Activated CD8-positive, alpha-beta memory T cell treated with anti-CD3 and anti-CD28 coated beads, Interleukin-2, amount 50 U/mL, for 1 hour (primary cell): Measurements from ENCODE around the gene PNPLA7.
A peak's percentile ranks its signal among the peaks of the same experiment; 100 is the strongest.

Experiments used
- DNase-seq: peaks from one replicate; pipeline ENCODE4 v3.0.0-alpha.2; 2020; ENCODE audit errors: extremely low read depth

The PNPLA7 gene

DNA sequence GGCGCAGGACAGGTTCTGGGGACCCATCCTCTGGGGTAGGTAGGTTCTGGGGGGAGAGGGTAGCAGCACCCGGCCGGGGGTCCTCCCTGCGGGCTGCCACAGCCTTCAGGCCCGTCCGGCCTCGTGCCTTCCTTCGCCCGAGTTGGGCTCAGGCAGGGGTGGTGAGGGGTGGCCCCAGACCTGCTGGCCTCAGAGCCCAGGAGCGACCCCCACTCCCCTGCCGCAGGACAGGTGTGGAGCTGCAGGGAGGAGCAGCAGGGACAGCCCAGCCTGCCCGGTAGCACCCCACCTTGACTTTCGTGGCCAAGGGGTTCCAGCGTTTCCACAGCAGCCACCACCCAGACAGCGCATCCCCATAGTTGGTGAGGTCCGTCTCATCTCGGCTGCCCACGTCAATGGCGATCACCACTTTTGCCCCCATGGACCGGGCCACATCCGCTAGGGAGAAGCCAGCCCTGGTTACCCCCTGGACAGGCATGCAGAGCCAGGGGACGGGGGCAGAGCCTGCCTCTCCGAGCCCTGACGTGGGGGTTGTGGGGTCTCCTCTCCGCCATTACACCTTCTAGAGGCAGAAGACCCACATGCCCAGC lies 87.7 kb downstream of the PNPLA7 start:
- no peak for DNase-seq

DNA sequence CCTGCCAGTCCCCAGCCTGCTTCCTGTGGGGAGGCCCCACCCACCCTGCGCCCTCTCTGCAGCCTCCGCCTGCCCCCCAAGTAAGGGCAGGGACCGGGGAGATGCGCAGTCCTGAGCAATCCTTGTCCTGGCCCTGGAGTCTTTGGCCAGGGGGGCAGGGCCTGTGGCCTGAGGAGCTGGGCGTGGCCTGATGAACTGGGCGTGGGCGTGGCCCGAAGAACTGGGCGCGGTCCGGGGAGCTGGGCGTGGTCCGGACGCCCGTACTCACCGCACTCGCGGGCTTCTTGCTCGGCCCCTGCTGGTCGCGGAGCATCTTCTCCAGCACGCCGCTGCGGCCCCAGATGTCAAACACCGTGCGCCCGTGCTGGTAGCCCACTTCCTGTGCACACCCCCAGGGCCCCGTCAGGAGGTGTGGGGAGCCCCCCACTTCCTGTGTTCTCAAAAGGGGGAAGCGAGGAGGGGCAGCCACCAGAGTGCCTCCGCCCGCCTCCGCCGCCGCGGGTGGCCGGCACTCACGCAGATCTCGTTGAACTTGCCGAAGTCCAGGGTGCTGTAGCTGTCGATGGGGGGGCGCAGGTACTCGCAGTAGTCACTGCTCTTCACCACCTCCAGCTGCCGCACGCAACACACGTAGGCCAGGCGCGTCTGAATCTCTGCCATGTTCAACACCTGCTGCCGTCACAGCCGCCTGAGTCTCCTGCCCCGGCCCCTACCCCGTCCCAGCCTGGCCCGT lies 88.4 kb downstream of the PNPLA7 start:
- DNase-seq: peak; percentile 81

DNA sequence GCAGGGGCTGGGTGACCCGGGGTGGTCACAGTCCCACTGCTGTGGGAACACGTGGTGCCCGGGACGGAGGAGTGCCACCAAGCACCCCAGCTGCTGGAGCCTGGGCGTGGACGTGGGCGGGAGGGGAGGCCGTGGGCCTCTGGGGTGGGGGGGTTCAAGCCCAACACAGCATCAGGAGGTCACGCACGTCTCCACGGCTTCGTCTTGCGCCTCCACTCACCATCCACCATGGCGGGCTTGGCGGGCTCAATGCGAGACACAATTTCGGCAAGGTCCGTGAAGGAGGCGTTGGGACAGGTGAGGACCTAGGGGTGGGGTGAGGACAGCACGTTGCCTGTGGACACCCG lies 88.9 kb downstream of the PNPLA7 start:
- no peak for DNase-seq

DNA sequence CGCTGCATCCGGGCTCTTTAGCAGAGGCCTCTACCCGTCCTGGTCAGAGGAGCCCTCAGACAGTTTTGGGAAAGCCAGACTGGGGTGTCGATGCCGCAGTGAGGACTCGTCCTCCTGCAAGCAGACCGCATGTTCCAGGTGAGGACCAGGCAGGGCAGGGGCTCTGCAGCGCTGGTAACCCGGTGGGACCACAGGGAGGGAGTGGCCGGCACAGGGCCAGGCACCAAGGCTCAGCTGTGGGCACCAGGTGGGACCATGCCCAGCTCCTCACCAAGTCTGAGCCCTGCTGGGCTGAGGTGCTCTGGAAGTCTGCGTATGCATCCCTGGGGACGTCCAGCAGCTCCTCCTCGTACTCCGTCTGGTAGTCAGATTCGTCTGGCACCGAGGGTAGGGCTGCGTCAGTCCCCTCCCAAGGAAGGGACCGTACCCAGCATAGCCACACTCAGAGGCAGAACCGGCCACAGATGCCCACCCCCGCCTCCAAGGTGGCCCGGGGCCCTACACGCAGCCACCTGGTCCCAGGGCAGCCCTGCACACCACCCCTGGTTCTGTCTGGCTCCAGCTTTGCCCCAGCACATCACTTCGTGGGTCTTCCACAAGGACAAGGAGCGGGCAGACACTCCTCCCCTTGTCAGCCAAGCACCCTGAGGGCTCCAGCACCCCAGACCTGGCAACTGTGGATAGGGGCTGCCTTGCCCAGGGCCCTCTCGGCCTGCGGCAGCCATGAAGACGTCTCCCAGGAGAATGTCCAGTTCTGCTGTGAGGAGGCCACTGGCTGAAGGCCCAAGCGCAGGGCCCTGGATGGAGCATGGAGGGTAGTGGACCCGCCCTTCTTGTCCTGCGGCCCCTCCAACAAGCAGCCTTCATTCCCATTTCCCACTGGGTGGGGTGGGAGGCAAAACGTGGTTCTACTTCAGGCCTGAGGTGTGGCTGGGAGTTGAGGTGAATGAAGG lies 89.6 kb downstream of the PNPLA7 start:
- DNase-seq: no peak

DNA sequence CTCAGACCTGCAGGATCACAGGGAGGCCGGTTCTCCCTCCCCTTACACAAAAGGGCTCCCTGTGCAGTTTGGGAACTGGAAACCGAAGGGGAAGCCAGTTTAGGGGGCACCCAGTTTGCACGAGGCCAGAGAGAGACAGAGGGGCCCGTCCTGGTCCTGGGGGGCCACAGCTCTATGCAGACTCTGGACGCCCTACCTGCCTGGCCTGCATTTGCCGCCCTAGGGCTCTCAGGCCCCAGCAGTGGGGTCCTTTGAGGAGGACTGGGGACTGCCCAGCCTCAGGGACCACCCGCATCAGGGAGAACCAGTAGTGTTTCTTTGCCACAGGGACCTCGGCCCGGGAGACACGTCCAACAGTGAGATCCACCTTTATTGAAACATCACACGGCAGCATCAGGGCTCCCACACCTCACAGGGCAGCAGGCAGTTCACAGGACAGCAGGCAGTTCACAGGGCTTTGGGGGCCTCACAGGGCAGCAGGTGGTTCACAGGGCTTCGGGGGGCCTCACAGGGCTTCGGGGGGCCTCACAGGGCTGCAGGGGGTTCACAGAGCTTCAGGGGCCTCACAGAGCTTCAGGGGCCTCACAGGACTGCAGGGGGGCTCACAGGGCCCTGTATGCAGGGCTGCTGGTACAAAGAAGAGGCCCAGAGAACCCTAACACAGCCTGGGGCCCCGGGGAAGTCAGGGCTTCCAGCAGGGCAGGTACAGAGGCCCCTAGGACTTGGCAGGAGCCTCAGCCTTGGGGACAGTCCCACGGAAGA lies 90.4 kb downstream of the PNPLA7 start:
- DNase-seq: no peak

DNA sequence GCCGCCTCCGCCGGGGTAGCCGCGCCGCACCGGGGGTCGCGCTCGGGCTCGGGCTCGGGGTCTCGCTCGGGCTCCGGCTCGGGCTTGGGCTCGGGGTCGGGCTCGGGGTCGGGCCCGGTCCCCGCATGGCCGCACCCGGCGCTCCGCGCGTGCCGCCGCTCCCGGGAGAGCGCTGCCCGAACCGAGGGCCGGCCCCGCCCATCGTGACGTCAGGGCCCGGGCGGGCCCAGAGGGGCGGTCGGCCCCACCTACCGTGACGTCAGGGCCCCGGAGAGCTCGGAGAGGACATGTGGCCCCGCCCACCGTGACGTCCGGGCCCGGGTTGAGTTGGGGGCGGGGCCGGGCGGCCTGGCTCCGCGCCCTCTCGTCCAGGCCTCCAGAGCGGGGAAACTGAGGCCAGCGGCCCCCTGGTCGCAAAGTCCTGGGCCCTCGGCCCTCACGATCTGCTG lies 91.0 kb downstream of the PNPLA7 start, which contains the start of gene NSMF:
Gene NSMF (minus strand): TSS at position 183 of the 449 bp plus-strand sequence. CDS start 232 bp downstream, outside the sequence.
- DNase-seq: peak; percentile 83

DNA sequence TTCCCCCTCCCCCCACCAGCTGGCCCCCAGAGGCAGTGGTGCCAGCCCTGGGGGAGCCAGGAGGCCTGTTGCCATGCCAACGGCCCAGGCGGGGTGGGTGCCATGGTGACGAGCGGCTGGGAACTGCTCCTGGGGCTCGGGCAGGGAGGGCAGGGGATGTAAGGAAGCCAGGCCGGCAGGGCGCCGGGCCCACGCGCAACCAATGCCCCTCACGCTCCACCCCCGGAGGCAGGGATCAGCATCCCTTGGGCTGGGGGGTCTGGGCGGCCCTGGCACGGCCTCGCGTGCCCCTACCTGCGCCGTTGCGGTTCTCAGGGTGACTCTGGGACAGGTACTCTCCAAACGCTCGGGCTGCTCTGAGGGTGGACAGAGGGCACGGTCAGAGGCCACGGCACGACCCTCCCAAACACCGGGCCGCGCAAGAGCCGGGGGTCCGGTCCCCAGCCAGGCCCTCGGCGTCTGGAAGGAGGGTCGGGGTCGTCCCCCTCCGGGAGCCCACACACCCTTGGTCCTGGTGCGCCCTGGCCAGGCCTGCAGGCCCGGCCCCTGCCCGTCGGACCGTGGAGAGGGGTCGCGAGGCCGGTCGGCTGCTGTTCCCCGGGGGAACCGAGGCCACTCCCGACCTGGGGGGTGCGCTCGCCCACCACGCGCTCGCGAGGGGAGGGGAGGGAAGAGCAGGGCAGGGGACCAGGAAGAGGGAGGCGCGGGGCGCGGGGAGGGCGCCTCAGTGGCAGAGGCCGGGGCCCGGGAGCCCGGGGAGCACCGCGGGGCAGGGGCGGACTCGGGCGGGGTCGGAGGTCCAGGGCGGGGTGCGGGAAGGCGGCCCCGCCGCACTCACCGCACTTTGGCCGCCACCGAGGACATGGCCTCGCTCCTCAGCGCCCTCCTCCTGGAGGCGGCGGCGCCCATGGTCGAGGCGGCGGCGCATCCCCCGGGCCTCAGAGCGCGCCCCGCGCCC lies 91.7 kb downstream of the PNPLA7 start:
- no peak for DNase-seq

DNA sequence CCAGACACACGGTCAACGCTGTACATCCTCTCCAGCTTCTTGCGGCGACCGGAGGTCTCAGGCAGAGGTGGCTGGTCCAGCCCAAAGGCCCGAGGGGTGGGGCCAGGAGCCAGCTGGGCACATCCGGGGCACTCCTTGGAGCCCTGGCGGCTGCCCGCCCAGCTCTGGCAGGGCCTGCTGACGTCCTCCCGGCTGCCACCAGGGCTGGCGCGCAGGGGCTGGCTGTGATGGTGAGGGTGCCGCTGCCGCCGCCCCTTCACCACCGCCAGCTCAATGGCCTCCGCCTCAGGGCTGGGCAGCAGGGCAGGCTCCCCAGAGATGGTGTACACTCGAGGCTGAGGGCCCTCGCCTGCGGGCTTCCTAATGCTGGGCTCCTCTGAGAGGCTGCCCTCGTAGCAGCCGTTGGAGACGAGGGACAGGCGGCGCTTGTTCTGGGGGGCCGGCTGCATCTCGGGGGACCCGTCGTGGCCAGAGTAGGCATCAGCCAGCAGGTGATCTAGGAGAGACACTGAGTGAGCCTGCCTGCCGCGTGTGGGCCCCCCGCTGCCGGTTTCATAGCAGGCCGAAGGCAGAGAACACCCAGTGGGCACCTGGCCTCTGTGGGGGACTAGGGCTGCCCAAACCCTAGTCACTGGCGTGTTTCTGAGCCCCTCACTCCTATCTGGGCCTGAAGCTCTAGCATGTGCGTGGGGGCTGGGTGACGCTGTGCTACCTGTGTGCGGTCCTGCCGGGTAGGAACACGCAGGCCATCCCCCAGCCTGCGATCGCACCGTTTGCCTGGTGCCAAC lies 92.6 kb downstream of the PNPLA7 start:
- DNase-seq: no peak

DNA sequence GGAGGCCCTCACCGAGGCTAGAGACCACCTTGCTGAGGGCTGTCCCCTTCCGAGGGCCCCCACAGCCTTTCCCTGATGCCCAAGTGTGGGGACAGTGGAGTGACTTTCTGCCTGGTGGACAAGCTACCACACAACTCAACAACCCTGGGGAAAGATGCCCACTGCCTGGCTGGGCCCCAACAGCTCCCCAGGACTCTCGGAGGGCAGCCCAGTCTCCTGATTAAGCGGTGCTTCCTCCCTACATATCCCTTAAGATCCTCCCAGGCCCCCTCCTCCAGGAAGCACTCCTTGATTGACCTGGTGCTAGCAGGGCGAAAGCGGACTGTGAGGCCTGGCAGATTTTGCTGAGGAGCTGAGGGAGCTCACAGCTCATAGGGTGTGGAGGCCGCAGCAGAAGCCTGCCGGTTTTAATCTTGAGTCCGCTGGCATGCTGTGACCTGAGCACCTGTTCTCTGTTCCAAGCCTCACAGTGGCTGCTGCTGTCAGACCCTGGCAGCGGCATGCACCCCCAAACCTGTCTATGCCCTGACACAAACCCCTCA lies 93.3 kb downstream of the PNPLA7 start:
- no peak for DNase-seq

DNA sequence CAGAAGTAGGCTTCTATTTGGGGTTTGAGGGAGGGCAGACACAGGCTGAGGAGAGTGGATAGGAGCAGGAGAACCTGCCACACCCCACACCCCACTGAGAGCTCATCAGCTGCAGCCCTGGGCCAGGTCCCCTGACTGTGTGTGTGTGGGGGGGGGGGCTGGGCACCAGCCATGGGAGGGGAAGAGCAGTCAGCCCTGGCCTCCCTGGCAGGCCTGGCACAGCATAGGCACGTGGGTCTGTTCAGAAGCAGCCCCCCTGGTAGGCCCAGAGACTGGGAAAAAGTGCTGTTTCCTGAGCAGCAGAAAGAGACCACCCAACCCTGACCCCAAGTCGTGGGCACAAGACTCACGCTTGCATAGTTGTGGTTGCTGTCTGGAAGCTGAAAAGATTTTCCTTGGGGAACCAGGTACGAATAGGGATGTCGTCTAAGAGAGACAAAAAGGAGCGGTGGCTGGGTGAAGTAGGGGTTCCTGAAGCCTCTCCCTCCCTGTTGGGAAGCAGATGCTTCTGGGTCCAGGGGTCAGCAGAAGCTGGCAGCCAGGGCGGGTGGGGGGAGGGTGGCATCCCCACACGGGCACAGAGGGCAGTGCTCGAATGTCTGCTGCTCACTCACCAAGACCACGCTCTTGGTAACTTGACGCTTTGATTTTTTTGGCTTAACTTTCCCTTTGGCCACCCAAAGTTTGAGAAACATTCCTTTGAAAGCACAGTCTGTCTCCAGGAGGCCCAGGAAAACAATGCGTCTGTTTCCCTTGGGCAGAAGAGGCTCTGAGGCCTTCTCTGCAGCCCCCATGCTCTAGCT lies 93.9 kb downstream of the PNPLA7 start:
- DNase-seq: no peak

DNA sequence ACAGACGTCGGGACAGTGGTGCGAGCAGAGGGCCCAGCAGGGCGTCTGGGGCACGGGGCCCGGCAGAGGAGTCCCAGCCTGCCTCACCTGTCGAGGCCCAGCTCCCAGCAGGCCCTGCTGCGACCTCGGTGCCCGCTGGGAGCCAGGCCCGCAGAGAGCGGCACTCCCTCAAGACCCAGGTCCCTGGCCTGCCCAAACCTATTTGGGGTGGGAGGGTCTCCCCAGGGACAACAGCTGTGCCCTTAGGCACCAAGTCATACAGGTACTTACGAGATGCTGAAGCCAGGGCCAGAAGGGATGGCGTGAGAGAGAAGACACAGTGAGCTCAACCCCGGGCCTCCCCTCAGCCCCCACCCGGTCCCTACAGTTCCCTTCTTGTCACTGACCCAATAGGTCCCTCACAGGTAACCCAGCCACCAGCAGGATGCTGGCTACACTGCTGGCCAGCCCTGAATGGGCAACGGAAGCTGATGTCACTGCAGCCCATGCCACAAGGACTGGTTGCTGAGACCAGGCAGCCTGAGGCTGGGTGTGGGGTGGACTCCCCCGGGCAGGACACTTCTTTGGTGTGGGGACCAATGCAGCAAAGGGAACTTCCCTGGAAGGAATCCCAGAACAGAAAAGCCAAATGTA lies 94.7 kb downstream of the PNPLA7 start:
- DNase-seq: no peak

DNA sequence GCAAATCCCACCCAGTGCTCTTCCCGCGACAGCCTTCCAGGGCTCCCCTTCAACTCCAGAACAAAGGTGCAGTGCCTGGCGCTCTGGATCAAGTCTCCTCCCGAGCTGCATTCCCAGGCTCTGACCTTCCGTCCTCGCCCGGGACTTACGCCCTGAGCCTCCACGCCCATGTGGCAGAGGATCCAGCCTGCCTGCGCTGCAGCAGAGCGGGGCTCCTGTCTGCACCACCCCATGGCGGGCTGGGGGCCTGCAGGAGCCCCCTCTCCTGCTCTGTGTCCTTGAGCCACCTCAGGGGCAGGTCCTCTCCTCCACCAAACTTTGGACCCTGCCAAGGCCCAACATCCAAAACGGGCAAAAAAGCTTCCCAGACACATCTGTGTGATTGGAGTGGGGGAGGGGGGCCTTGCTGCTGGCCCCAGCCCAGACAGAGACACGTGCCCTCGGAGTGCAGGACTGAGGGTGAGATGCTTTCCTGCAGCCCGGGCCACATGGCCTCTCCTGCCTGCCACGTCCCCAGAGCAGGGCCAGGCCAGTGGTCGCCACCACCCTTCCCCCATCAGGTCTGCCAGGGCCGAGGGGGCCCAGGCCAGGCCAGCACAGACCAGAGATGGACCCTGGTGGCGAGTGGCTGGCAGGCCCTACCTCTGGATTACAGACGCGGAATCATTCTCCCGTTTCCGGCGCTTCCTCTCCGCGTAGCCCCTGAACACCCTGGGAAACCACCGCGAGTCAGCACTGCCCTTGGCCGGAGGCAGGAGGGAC lies 95.4 kb downstream of the PNPLA7 start:
- no peak for DNase-seq

DNA sequence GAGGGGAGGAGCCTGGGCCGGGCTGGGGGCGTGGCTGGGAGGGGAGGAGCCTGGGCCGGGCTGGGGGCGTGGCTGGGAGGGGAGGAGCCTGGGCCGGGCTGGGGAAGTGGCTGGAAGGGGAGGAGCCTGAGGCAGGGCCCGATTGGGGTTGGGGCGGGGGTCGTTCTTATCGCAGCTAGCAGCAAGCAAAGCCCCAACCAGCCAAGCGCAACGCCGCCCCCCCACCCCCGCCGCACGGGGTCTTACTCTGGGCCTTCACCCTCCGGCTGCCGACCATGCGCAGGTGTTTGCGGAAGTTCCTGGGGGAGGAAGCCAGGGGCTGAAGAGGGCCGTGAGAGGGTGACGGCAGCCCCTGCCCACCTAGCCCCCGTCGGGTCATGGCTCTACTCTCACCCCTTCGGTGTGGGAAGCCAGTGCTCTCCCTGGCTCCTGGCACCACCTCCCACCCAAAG lies 96.0 kb downstream of the PNPLA7 start:
- DNase-seq: no peak

DNA sequence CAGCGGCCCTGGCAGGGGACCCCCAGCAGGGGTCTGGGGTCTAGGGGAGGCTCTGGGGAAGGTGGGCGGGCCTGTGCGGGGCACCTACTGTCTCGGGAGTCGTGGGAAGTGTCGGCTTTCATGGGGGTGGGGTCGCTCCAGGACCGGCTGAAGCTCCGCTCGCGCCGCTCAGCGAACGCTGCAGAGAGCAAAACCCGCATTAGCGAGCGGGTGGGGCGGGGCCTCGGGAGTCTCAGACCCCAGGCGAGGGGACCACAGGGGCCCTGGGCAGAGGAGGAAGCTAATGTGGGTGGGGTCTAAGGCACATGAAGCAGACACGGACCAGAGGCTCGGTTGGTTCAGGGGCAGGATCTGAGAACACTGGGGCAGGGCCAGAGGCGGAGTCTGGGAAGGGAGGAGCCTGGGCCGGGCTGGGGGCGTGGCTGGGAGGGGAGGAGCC lies 96.5 kb downstream of the PNPLA7 start:
- no peak for DNase-seq

DNA sequence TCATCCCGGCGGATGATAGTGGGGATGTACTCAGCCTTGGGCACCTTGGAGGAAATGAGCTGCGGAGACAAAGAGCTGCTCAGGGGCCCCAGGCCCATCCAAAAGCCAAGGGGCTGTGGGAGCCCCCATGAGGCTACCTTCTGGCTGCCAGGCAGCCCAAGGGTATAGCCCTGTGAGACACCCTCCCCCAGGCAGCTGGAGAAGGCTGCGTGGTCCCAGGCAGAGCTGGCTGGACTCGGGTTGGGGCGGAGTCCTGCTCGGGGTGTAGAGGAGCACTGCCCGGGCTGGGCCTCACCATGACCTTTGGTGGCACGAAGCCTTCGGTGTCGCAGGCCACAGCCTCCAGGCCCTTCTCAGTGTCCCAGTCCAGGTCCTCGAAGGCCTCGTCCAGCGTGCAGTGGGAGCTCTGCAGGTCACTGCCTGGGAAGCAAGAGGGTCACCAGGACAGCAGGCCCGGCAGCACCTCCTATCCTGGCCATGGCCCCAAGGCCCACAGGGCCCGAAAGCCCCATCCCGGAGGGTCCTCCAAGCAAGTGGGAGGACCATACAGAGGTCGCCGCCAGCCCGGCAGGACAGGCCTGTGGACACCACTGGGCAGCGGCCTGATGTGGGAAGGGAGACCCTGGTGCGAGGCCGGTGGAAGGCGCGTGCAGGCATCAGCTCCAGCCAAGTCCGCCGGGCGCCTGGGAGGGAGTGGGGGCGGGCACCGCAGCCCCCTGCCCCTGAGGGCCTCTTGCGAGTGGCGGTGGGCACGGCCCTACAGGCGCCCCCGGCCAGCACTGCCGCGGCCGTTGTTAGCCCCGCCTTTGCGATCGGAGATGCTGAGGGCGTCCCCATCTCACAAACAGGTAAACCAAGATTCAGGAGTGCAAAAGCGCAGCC lies 97.2 kb downstream of the PNPLA7 start:
- no peak for DNase-seq
